Gastrocnemius medialis (tissue), 4 donors: ENCODE measurements around the gene SERAC1. TPM values are rescaled to one million over a fixed set of nuclear protein-coding genes. Genes with fewer than 3 reads are reported as not detected.

Experiments
- ATAC-seq, 2 donors: fragments of 150-250 bp; one replicate each; pipeline ENCODE4 v1.9.1; 2016
- DNase-seq, 2 donors: peaks; one replicate each; pipeline ENCODE4 v3.0.0-alpha.2; 2019
- H3K27ac ChIP-seq, 4 donors: fragments of 200-600 bp; sonication (generic); 1 replicate in 1 of 4; 2 replicates in 3 of 4; pipeline ENCODE4 v1.5.1; 2016 to 2018; ENCODE audit warnings: mild to moderate bottlenecking in 2 of 4, moderate library complexity in 1 of 4
- H3K27me3 ChIP-seq, 3 donors: fragments of 200-600 bp; sonication (generic) in 2 of 3; 1 replicate in 1 of 3; 2 replicates in 2 of 3; pipeline versions ENCODE4 v1.5.1 to v1.6.0; 2016 to 2019; ENCODE audit warnings: mild to moderate bottlenecking in 1 of 3, moderate library complexity in 1 of 3
- H3K36me3 ChIP-seq, 2 donors: fragments of 200-600 bp; sonication (generic) in 1 of 2; one replicate each; pipeline ENCODE4 v1.5.1; 2017 to 2018
- H3K4me1 ChIP-seq, 2 donors: fragments of 200-600 bp; sonication (generic) in 1 of 2; one replicate each; pipeline ENCODE4 v1.5.1; 2016 to 2017; ENCODE audit warnings: mild to moderate bottlenecking in 2 of 2
- H3K4me3 ChIP-seq, 4 donors: fragments of 200-600 bp; sonication (generic) in 3 of 4; 1 replicate in 1 of 4; 2 replicates in 3 of 4; pipeline ENCODE4 v1.5.1; 2016 to 2019; ENCODE audit warnings: mild to moderate bottlenecking in 2 of 4
- H3K9me3 ChIP-seq, 3 donors: fragments of 200-600 bp; sonication (generic) in 2 of 3; 1 replicate in 1 of 3; 2 replicates in 2 of 3; pipeline ENCODE4 v1.5.1; 2016 to 2019
- POLR2A ChIP-seq, 2 donors: fragments of 450-650 bp; IDR thresholded peaks; one replicate each; pipeline ENCODE4 v1.6.1; 2017; ENCODE audit warnings: antibody characterized with exemption in 2 of 2, mild to moderate bottlenecking in 2 of 2, moderate library complexity in 2 of 2
- in situ Hi-C, 4 donors: fragments of 200-750 bp; cut with MboI; loops; one replicate each; pipeline versions ENCODE4 v1.15.0 to v1.8.0; 2017; ENCODE audit warnings: low sequenced_read_pairs in 4 of 4
- intact Hi-C: fragments of 100-400 bp; cut with DNase I; formaldehyde crosslinking; loops from one replicate; pipeline ENCODE4 v1.15.1; 2023; ENCODE audit warnings: low total_unique reads
- total RNA-seq, 4 donors: library from RNA; depleted of rRNA; stranded (reverse); fragments of >200 nt; gene quantifications; one replicate each; pipeline versions ENCODE4 v1.1.0 to v1.2.3, GENCODE V29; 2016
- TF ChIP-seq, protein P1 (sequence below), 5 experiments: fragments of 450-650 bp in 3 of 5; fragments of 200-600 bp in 2 of 5; sonication (generic) in 2 of 5; IDR thresholded peaks in 4 of 5; conservative IDR thresholded peaks in 1 of 5; 1 replicate in 4 of 5; 2 replicates in 1 of 5; pipeline ENCODE4 v1.5.1; 2016 to 2019; ENCODE audit warnings: antibody characterized with exemption in 5 of 5, mild to moderate bottlenecking in 3 of 5, moderate library complexity in 3 of 5

SERAC1 gene
- total RNA-seq, 4 donors from 2014 or later: 8.1 to 15.5 (median 11.5) TPM

- TF ChIP-seq, protein P1, sequence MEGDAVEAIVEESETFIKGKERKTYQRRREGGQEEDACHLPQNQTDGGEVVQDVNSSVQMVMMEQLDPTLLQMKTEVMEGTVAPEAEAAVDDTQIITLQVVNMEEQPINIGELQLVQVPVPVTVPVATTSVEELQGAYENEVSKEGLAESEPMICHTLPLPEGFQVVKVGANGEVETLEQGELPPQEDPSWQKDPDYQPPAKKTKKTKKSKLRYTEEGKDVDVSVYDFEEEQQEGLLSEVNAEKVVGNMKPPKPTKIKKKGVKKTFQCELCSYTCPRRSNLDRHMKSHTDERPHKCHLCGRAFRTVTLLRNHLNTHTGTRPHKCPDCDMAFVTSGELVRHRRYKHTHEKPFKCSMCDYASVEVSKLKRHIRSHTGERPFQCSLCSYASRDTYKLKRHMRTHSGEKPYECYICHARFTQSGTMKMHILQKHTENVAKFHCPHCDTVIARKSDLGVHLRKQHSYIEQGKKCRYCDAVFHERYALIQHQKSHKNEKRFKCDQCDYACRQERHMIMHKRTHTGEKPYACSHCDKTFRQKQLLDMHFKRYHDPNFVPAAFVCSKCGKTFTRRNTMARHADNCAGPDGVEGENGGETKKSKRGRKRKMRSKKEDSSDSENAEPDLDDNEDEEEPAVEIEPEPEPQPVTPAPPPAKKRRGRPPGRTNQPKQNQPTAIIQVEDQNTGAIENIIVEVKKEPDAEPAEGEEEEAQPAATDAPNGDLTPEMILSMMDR (IDR thresholded peaks at IDR 0.05 in 4 of 5, conservative IDR thresholded peaks at IDR 0.05 in 1 of 5): no peak
- no peak for TF ChIP-seq POLR2A (IDR thresholded peaks at IDR 0.05)
- no peaks in the 10 kb centered on the region for H3K36me3 ChIP-seq
- H3K4me1 ChIP-seq: no peaks in the 10 kb centered on the region
- intact Hi-C loops: no loop called here
- H3K4me3 ChIP-seq: no peak overlapping the region
- H3K27ac ChIP-seq: no peak overlapping the region
- H3K27me3 ChIP-seq: peaks cover 0 to 8% (median 0%) of the 10 kb centered on the region in 3 donors
- ATAC-seq (no peak), DNase-seq (no peak)
- no peaks in the 10 kb centered on the region for H3K9me3 ChIP-seq
- in situ Hi-C loops: loop anchor here (25.0 kb wide), 2 partner anchors 305 to 780 kb away; no protein-coding TSS in a partner anchor
Observed at GRCh38 chr6:158207422-158207788, 39.3 kb upstream of the SERAC1 start.

GRCh38 chr6:158206740-158207421 lies 38.8 kb upstream of the SERAC1 start:
- in situ Hi-C loops (loop anchor here (25.0 kb wide), 2 partner anchors 305 to 780 kb away; no protein-coding TSS in a partner anchor), intact Hi-C loops (no loop called here)
- H3K4me1 ChIP-seq: no peaks in the 10 kb centered on the region
- H3K27me3 ChIP-seq: peaks cover 0 to 8% (median 0%) of the 10 kb centered on the region in 3 donors
- DNase-seq: no peak
- ATAC-seq: no peak
- no peaks in the 10 kb centered on the region for H3K9me3 ChIP-seq
- H3K36me3 ChIP-seq: no peaks in the 10 kb centered on the region
- no peak overlapping the region for H3K4me3 ChIP-seq
- TF ChIP-seq POLR2A (IDR thresholded peaks at IDR 0.05): no peak
- TF ChIP-seq, protein P1 (IDR thresholded peaks at IDR 0.05 in 4 of 5, conservative IDR thresholded peaks at IDR 0.05 in 1 of 5): no peak
- no peak overlapping the region for H3K27ac ChIP-seq

- peaks cover 0 to 8% (median 0%) of the 10 kb centered on the region in 3 donors for H3K27me3 ChIP-seq
- TF ChIP-seq POLR2A (IDR thresholded peaks at IDR 0.05): no peak
- H3K36me3 ChIP-seq: no peaks in the 10 kb centered on the region
- no peak for DNase-seq
- no peak overlapping the region for H3K27ac ChIP-seq
- in situ Hi-C loops (loop anchor here (25.0 kb wide), 2 partner anchors 307 to 782 kb away; no protein-coding TSS in a partner anchor), intact Hi-C loops (no loop called here)
- no peaks in the 10 kb centered on the region for H3K9me3 ChIP-seq
- ATAC-seq: no peak
- no peak overlapping the region for H3K4me3 ChIP-seq
- no peaks in the 10 kb centered on the region for H3K4me1 ChIP-seq
Observed at GRCh38 chr6:158205169-158205944, 37.3 kb upstream of the SERAC1 start.

GRCh38 chr6:158198461-158198860 lies 30.4 kb upstream of the SERAC1 start:
- Histone ChIP-seq H3K4me1 (no peaks in the 10 kb centered on the region), H3K9me3 (no peaks in the 10 kb centered on the region), H3K4me3 (no peak overlapping the region), H3K27me3 (no peaks in the 10 kb centered on the region), H3K27ac (no peak overlapping the region), H3K36me3 (peaks cover 0 to under 1% of the 10 kb centered on the region in 2 donors)
- no peak for ATAC-seq
- in situ Hi-C loops: no loop called here
- no peak for TF ChIP-seq POLR2A (IDR thresholded peaks at IDR 0.05)
- TF ChIP-seq, protein P1 (IDR thresholded peaks at IDR 0.05 in 4 of 5, conservative IDR thresholded peaks at IDR 0.05 in 1 of 5): no peak
- no peak for DNase-seq
- intact Hi-C loops: no loop called here
